ENCODE measurements around the gene OR7C1.
"Not testable (repeated sequence)": the region's sequence is repeated elsewhere in the genome, so short reads cannot be mapped to it uniquely, and the experiment has no call there.

OR7C1 gene

DNA sequence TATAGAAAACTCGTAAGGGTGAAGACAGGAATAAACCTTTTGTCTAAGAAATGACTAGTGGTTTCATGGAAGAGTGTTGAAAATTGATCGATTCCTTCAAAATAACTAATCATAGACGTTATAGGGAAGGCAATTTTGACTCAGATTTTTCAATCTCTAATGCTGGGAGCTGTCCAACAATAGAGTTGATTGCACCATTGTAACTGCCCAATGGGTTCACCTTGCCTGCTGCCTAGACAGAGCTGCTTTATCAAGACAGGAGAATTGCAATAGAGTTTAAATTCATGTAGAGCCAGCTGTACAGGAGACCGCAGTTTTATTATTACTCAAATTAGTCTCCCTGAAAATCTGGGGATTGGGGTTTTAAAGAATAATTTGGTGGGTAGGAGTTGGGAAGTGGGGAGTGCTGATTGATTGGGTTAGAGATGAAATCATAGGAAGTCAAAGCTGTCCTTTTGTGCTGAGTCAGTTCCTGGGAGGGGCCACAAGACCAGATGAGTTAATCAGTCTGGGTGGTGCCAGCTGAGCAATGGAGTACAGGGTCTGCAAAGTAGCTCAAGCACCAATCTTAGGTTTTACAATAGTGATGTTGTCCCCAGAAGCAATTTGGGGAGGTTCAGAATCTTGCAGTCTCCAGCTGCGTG is 39.8 kb downstream of the OR7C1 start:
- Histone ChIP-seq H3K4me3 (ENCODE audit: low read depth, low read length) (no peak overlapping the region), H3K27me3 (ENCODE audit: control insufficient read depth, insufficient read depth, low read length) (no peaks in the 10 kb centered on the region), H3K9me3 (ENCODE audit: control insufficient read depth, low read length) (no peaks in the 10 kb centered on the region), H3K9ac (no peak overlapping the region), H3K4me1 (no peaks in the 10 kb centered on the region), H3K4me2 (ENCODE audit: low read length) (no peak overlapping the region), H3K27ac (no peak overlapping the region), H2AFZ (no peak overlapping the region), H3K79me2 (no peaks in the 10 kb centered on the region), H3K36me3 (ENCODE audit: control insufficient read depth, insufficient read depth, low read length) (no peaks in the 10 kb centered on the region)
- no peak for TF ChIP-seq CTCF (IDR thresholded peaks at IDR 0.05)

DNA sequence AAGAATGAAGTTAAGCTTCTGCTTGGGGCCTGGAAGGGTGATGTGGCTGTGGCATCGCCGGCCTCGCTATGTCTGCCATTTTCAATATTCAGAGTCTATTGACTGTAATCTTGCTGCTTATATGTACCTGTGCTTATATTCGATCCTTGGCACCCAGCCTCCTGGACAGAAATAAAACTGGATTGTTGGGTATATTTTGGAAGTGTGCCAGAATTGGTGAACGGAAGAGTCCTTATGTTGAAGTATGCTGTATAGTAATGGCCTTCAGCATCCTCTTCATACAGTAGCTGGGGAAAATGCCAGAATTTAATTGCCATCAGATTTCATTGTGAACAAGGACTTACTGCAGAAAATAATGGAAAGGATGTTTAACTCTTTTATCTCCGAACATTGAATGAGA is 42.7 kb downstream of the OR7C1 start:
- H2AFZ ChIP-seq; H3K27ac ChIP-seq; H3K9ac ChIP-seq; H3K27me3 ChIP-seq (ENCODE audit: control insufficient read depth, insufficient read depth, low read length); H3K4me2 ChIP-seq (ENCODE audit: low read length); H3K36me3 ChIP-seq (ENCODE audit: control insufficient read depth, insufficient read depth, low read length); H3K4me1 ChIP-seq; H3K4me3 ChIP-seq (ENCODE audit: low read depth, low read length); H3K9me3 ChIP-seq (ENCODE audit: control insufficient read depth, low read length); H3K79me2 ChIP-seq: not testable (repeated sequence)

DNA sequence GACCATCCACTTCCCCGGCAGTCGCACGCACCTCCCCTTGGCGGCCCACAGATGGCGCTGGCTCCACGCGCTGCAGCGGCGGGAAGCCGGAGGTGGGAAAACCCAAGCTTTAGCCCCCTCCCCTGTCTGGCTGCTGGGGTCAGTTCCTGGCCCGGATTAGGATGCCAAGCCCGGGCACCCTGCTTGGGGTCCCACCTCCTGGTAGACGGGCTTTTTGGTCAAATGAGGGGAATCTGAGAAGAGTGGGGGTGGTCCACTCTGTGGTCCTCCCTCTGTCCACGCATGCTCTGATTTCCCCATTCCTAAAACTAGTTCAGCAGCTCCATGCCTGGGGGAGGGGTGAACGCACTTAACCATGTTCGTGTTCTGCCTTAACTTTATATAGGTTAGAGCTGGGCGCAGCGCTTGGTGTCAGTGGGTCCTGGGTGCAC is 48.5 kb downstream of the OR7C1 start:
- Histone ChIP-seq H2AFZ (peak overlapping the region; percentile 59), H3K9ac (no peak overlapping the region), H3K27me3 (ENCODE audit: control insufficient read depth, insufficient read depth, low read length) (no peaks in the 10 kb centered on the region), H3K9me3 (ENCODE audit: control insufficient read depth, low read length) (no peaks in the 10 kb centered on the region), H3K36me3 (ENCODE audit: control insufficient read depth, insufficient read depth, low read length) (no peaks in the 10 kb centered on the region), H3K27ac (no peak overlapping the region), H3K4me1 (no peaks in the 10 kb centered on the region), H3K4me2 (ENCODE audit: low read length) (no peak overlapping the region), H3K79me2 (no peaks in the 10 kb centered on the region), H3K4me3 (ENCODE audit: low read depth, low read length) (no peak overlapping the region)
- peak; percentile 82 for TF ChIP-seq CTCF (IDR thresholded peaks at IDR 0.05)

- not testable (repeated sequence) for H3K4me1 ChIP-seq; H2AFZ ChIP-seq; H3K27ac ChIP-seq; H3K27me3 ChIP-seq (ENCODE audit: control insufficient read depth, insufficient read depth, low read length); H3K9ac ChIP-seq; H3K4me2 ChIP-seq (ENCODE audit: low read length); H3K4me3 ChIP-seq (ENCODE audit: low read depth, low read length); H3K36me3 ChIP-seq (ENCODE audit: control insufficient read depth, insufficient read depth, low read length); H3K9me3 ChIP-seq (ENCODE audit: control insufficient read depth, low read length); H3K79me2 ChIP-seq
Measured at GRCh38 chr19:14785102-14785793, 49.7 kb downstream of the OR7C1 start.

GRCh38 chr19:14784730-14785101 is 50.3 kb downstream of the OR7C1 start:
- H3K27ac ChIP-seq; H3K4me1 ChIP-seq; H3K79me2 ChIP-seq; H3K27me3 ChIP-seq (ENCODE audit: control insufficient read depth, insufficient read depth, low read length); H3K4me2 ChIP-seq (ENCODE audit: low read length); H3K4me3 ChIP-seq (ENCODE audit: low read depth, low read length); H2AFZ ChIP-seq; H3K36me3 ChIP-seq (ENCODE audit: control insufficient read depth, insufficient read depth, low read length); H3K9ac ChIP-seq; H3K9me3 ChIP-seq (ENCODE audit: control insufficient read depth, low read length): not testable (repeated sequence)

DNA sequence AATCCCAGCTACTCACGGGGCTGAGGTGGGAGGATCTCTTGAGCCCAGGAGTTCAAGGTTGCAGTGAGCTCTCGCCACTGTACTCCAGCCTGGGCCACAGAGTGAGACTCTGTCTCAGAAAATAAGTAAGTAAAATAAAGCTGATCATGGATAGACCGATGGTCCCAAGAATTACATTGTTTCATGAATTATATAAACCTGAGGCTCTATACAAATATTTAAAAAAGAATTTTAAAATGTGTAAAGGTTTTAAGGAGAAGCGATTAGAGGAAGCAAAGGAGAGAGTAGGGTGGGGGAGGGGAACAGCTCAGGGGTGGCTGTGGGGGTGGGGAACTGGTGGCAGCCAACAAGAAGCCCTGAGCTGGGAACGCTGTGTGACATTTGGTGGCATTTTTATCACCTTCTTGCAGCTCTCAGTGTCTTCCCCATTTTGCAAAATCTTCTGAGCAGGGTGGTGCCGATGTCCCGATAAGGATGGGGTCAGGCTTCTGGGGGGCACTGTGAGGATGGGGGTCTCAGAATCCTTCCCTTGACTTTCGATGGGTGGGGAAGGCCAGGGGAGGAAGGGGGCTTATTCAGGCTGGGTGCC is 51.5 kb downstream of the OR7C1 start:
- not testable (repeated sequence) for H3K27ac ChIP-seq; H2AFZ ChIP-seq; H3K4me3 ChIP-seq (ENCODE audit: low read depth, low read length); H3K9ac ChIP-seq; H3K79me2 ChIP-seq; H3K4me1 ChIP-seq; H3K9me3 ChIP-seq (ENCODE audit: control insufficient read depth, low read length); H3K27me3 ChIP-seq (ENCODE audit: control insufficient read depth, insufficient read depth, low read length); H3K36me3 ChIP-seq (ENCODE audit: control insufficient read depth, insufficient read depth, low read length); H3K4me2 ChIP-seq (ENCODE audit: low read length)
